Peyer's patch (tissue), 4 donors: ENCODE data around the gene DCP1A. TPM values are rescaled to one million over a fixed set of nuclear protein-coding genes. Genes with fewer than 3 reads are reported as not detected.

Experiments used
- DNase-seq, 3 donors: peaks; one replicate each; pipeline ENCODE4 v3.0.0-alpha.2; 2017 to 2019
- H3K27ac ChIP-seq, 4 donors: fragments of 200-600 bp; sonication (generic); one replicate each; pipeline ENCODE4 v1.5.1; 2016 to 2019
- H3K27me3 ChIP-seq, 2 donors: fragments of 200-600 bp; sonication (generic); one replicate each; pipeline ENCODE4 v1.5.1; 2019
- H3K36me3 ChIP-seq, 3 donors: fragments of 200-600 bp; sonication (generic); one replicate each; pipeline ENCODE4 v1.5.1; 2016 to 2019
- H3K4me1 ChIP-seq, 4 donors: fragments of 200-600 bp; sonication (generic); one replicate each; pipeline ENCODE4 v1.5.1; 2016 to 2019
- H3K4me3 ChIP-seq, 4 donors: fragments of 200-600 bp; sonication (generic); 1 replicate in 3 of 4; 2 replicates in 1 of 4; pipeline ENCODE4 v1.5.1; 2016 to 2019; ENCODE audit warnings: mild to moderate bottlenecking in 1 of 4
- H3K9me3 ChIP-seq, 4 donors: fragments of 200-600 bp; sonication (generic); one replicate each; pipeline ENCODE4 v1.5.1; 2016 to 2019; ENCODE audit warnings: mild to moderate bottlenecking in 1 of 4
- CTCF ChIP-seq, 6 experiments: fragments of 450-650 bp in 4 of 6; fragments of 200-600 bp in 2 of 6; sonication (generic) in 1 of 6; IDR thresholded peaks; one replicate each; pipeline ENCODE4 v1.5.1; 2017 to 2019; ENCODE audit warnings: antibody characterized with exemption in 6 of 6, mild to moderate bottlenecking in 3 of 6, moderate library complexity in 1 of 6
- POLR2A ChIP-seq, 2 donors: fragments of 450-650 bp; IDR thresholded peaks; one replicate each; pipeline ENCODE4 v1.5.1; 2017; ENCODE audit warnings: antibody characterized with exemption in 2 of 2, mild to moderate bottlenecking in 2 of 2, moderate library complexity in 2 of 2
- total RNA-seq, 4 donors: library from RNA; depleted of rRNA; stranded (reverse); fragments of >200 nt; gene quantifications; one replicate each; pipeline ENCODE4 v1.1.0, GENCODE V29; 2016

DCP1A gene
- total RNA-seq, 4 donors from 2014 or later, result 14.0 to 31.4 (median 20.5) TPM

- Histone ChIP-seq H3K27me3 (no peaks in the 10 kb centered on the region), H3K4me1 (no peaks in the 10 kb centered on the region), H3K36me3 (peaks cover 0 to 49% (median 0%) of the 10 kb centered on the region in 3 donors), H3K27ac (peak overlapping the region in 1 of 4 donors; percentile 3), H3K9me3 (no peaks in the 10 kb centered on the region), H3K4me3 (no peak overlapping the region)
- TF ChIP-seq CTCF (IDR thresholded peaks at IDR 0.05) (no peak), POLR2A (IDR thresholded peaks at IDR 0.05) (no peak)
- DNase-seq, result no peak
Observed at GRCh38 chr3:53287131-53287629, 60.2 kb downstream of the DCP1A start.

- H3K36me3 ChIP-seq, result peaks cover 0 to 45% (median 0%) of the 10 kb centered on the region in 3 donors
- no peak for DNase-seq
- H3K27ac ChIP-seq, result peak overlapping the region in 1 of 4 donors; percentile 3
- no peaks in the 10 kb centered on the region for H3K27me3 ChIP-seq
- no peaks in the 10 kb centered on the region for H3K9me3 ChIP-seq
- H3K4me1 ChIP-seq, result no peaks in the 10 kb centered on the region
- no peak overlapping the region for H3K4me3 ChIP-seq
- no peak for TF ChIP-seq CTCF (IDR thresholded peaks at IDR 0.05)
- TF ChIP-seq POLR2A (IDR thresholded peaks at IDR 0.05), result no peak
Observed at GRCh38 chr3:53286727-53287126, 60.6 kb downstream of the DCP1A start.

- TF ChIP-seq CTCF (IDR thresholded peaks at IDR 0.05), result no peak
- TF ChIP-seq POLR2A (IDR thresholded peaks at IDR 0.05), result no peak
Observed at GRCh38 chr3:53282581-53282980, 64.8 kb downstream of the DCP1A start.

GRCh38 chr3:53278667-53279066 is 68.7 kb downstream of the DCP1A start:
- DNase-seq, result no peak
- H3K4me1 ChIP-seq, result no peaks in the 10 kb centered on the region
- TF ChIP-seq POLR2A (IDR thresholded peaks at IDR 0.05) (no peak), CTCF (IDR thresholded peaks at IDR 0.05) (no peak)
- no peak overlapping the region for H3K4me3 ChIP-seq
- H3K27me3 ChIP-seq, result no peaks in the 10 kb centered on the region
- H3K9me3 ChIP-seq, result no peaks in the 10 kb centered on the region
- H3K27ac ChIP-seq, result no peak overlapping the region
- H3K36me3 ChIP-seq, result no peaks in the 10 kb centered on the region

More at GRCh38 chr3:53282581-53282980, 64.8 kb downstream of the DCP1A start:
- no peaks in the 10 kb centered on the region for H3K9me3 ChIP-seq
- no peaks in the 10 kb centered on the region for H3K4me1 ChIP-seq
- H3K36me3 ChIP-seq, result peaks cover 0 to 21% (median 0%) of the 10 kb centered on the region in 3 donors
- no peaks in the 10 kb centered on the region for H3K27me3 ChIP-seq
- H3K27ac ChIP-seq, result no peak overlapping the region
- DNase-seq, result no peak
- no peak overlapping the region for H3K4me3 ChIP-seq

GRCh38 chr3:53274938-53275605 is 72.3 kb downstream of the DCP1A start:
- H3K27ac ChIP-seq, result no peak overlapping the region
- H3K27me3 ChIP-seq, result no peaks in the 10 kb centered on the region
- H3K9me3 ChIP-seq, result no peaks in the 10 kb centered on the region
- no peak overlapping the region for H3K4me3 ChIP-seq
- TF ChIP-seq POLR2A (IDR thresholded peaks at IDR 0.05) (no peak), CTCF (IDR thresholded peaks at IDR 0.05) (no peak)
- no peak for DNase-seq
- H3K4me1 ChIP-seq, result peaks cover 0 to 5% (median 0%) of the 10 kb centered on the region in 4 donors
- no peaks in the 10 kb centered on the region for H3K36me3 ChIP-seq
